Right ventricle myocardium superior (tissue), 1 donor: Measurements from ENCODE around the gene FUT7. TPM values are rescaled to one million over a fixed set of nuclear protein-coding genes. Genes with fewer than 3 reads are reported as not detected.
"Not testable (repeated sequence)": the region's sequence is repeated elsewhere in the genome, so short reads cannot be mapped to it uniquely, and the experiment has no call there.

Experiments used
- ATAC-seq: fragments of 200-7000 bp; cut with Tn5 transposase; one replicate; pipeline ENCODE4 v1.9.1; 2020; ENCODE audit warnings: mild to moderate bottlenecking; ENCODE audit not compliant: poor library complexity
- DNase-seq: peaks from one replicate; pipeline ENCODE4 v3.0.0-alpha.2; 2020
- intact Hi-C: fragments of 100-400 bp; cut with DNase I; formaldehyde crosslinking; loops from one replicate; pipeline ENCODE4 v1.11.2; 2022
- total RNA-seq: library from RNA; stranded (reverse); fragmentation: NEBNext Ultra II Directional; extraction: Animal tissue kit (Norgen Biotek cat#: 25700); gene quantifications from one replicate; pipeline ENCODE4 v1.2.1, GENCODE V29; 2021
- donor health status: DM: no; HTN: yes; CAD: no; lungs with severe emphysema.

The FUT7 gene
- total RNA-seq, 1 donor from 2014 or later: not detected

DNA sequence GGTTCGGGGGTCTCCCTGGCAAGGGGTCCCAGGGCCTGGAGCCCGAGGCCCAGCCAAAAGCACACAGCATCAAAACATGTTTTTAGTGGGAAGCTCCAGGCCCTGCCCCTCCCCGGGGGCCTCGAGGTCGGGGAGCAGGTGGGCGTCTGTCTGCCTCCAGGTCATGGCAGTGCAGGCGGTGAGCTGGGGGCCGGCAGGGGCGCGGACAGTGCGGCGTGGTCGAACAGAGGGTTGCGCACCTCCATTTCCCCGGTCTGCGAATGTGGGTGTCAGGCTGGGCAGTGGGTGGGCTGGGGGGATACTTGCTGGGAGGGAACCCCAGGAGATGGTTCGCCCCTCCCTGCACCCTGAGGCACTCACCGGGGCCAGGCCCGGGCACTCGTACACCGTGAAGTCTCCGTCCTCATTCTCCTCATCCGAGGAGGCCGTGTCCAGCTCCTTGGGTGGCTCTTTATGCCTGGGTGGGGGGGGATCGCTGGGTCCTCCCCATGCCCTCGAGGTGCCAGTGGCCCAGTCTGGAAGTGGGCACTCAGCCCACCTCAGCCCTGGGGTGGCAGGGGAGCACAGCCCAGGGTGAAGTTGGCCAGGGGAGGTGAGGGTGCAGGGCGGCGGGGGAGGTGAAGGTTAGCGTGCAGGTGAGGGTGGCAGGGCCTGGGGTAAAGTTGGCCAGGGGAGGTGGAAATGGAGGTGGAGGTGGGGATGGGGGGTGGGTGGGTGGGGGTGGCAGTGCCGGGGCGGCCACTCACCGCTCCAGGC, 7.9 kb upstream of the FUT7 start:
- intact Hi-C loops: no loop called here
- no peak for DNase-seq
- ATAC-seq: no peak

DNA sequence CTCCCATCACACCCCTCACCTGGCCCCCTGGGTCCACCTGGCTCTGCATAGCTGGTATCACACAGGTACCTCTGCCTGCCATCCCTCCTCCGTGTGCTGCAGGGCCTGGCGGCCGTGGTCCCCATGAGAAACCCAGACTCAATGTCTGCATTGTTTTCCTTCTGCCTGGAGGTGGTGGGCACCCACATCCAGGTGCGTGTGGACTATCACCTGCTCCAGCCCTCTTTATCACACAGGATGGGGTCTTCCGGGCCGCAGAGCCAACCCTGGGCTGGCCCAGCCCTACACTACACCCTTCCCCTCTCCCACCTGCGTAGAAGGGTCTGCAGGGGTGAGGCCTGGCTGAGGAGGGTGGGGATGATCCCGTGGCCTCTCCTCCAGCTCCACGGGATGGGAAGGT, 7.0 kb upstream of the FUT7 start:
- intact Hi-C loops: no loop called here
- DNase-seq (no peak), ATAC-seq (no peak)

DNA sequence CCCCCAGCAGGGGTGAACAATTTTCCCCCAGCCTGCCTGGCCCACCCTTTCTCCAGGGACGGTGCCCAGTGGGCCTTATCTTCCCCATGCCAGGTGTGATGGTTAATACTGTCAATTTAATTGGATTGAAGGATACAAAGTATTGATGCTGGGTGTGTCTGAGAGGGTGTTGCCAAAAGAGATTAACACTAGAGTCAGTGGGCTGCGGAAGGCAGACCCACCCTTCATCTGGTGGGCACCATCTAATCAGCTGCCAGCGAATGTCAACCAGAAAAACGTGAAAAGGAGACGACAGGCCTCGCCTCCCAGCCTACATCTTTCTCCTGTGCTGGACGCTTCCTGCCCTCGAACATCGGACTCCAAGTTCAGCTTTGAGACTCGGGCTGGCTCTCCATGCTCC, 5.6 kb upstream of the FUT7 start:
- ATAC-seq: no peak
- intact Hi-C loops: no loop called here
- no peak for DNase-seq

DNA sequence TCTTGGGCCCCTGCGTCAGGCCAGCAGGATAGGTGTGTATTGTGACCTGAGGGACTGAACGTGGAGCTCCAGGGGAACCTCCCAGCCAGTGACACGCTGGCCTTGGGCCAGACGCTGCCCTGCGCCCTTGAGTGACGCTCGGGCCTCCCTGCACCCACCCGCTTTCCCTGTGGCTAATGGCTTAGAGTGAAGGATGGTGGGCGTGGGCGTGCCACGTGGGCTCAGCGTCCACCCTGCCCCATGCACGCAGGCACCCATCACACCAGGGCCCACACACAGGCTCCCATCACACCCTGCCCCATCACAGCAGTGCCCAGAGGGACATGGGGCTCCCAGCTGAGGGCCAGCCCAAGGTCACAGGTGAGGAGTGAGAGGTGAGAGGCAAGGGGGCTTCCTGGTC, 5.1 kb upstream of the FUT7 start:
- intact Hi-C loops: no loop called here
- ATAC-seq (no peak), DNase-seq (no peak)

DNA sequence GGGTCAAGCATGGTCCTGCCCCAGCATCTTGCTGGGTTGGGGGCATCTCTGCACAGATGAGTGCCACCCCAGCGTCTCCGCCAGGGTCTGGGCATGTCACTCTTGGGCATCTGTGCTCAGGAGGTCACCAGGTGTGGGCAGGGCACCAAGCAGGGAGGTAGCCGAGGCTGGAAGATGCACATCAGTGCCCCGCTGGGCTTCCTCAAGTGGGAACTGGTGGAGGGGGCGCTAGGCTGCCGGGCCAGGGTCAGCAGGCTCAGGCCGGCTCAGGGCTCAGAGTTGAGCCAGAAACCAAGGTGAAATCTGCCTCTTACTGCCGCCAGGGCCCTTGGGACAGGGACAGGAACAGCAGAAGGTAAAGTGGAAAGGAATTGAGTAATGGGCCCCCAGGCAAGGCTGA, 4.0 kb upstream of the FUT7 start:
- DNase-seq (no peak), ATAC-seq (no peak)
- intact Hi-C loops: loop anchor here (1.0 to 2.0 kb wide), 2 partner anchors 89 to 249 kb away; no protein-coding TSS in a partner anchor

DNA sequence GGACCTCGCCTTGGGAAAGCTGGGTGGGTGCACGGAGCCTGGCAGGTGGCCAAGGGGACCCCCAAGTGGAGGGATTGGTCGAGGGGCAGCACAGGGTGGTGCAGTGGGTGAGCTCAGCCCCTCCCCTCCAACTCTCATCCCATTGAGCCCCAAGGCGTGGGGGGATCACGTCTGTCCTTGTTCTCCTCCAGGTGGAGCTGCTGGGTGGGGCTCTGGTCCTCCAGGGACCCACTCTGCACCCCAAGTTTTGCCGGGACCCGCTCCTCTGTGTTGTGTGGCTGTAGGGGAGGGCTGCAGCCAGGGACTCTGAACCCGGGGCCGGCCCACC, 3.6 kb upstream of the FUT7 start:
- ATAC-seq: no peak
- intact Hi-C loops: loop anchor here (1.0 to 2.0 kb wide), 2 partner anchors 89 to 248 kb away; no protein-coding TSS in a partner anchor

DNA sequence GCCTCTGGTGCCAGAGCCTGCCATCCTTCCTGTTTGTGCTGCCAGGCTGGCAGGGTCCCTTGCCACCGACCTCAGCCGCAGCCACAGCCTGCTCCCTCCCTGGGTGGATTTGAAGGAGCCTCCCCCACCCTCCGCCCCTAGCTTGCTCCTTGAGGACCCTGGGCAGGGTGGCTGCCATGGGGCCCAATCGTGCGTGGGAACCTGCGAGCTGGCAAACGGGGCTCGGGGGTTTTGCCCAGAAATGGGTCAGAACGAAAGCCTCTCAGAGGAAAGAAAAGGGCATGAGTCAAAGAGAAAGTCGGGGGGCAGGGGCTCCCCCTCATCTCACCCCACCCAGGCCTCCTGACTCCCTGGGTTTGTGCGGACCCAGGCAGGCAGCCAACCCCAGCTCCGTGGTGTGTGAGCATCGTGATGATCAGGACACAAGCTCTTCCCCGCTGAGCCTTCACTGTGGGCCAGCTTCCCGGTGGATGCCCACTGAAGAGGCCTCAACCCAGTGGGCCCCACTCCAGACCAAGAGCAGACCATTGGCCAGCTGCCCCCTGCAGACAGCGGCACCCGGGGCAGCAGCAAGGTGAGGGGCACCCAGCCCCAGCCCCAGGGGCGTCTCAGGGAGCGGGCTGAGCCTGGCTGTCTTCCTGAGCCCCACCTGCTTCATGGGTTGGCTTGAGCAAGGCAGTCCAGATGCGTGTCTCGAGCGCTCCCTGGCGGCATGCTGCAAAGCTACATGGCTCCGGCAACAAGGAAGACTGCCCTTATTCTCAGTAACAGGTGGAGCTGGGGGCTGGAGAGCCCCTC, 3.0 kb upstream of the FUT7 start:
- peak; percentile 89 for DNase-seq
- intact Hi-C loops: loop anchor here (1.0 to 2.0 kb wide), 2 partner anchors 88 to 248 kb away; no protein-coding TSS in a partner anchor
- ATAC-seq: peak; percentile 84

More for the DNA sequence above, 3.6 kb upstream of the FUT7 start:
- DNase-seq: no peak

DNA sequence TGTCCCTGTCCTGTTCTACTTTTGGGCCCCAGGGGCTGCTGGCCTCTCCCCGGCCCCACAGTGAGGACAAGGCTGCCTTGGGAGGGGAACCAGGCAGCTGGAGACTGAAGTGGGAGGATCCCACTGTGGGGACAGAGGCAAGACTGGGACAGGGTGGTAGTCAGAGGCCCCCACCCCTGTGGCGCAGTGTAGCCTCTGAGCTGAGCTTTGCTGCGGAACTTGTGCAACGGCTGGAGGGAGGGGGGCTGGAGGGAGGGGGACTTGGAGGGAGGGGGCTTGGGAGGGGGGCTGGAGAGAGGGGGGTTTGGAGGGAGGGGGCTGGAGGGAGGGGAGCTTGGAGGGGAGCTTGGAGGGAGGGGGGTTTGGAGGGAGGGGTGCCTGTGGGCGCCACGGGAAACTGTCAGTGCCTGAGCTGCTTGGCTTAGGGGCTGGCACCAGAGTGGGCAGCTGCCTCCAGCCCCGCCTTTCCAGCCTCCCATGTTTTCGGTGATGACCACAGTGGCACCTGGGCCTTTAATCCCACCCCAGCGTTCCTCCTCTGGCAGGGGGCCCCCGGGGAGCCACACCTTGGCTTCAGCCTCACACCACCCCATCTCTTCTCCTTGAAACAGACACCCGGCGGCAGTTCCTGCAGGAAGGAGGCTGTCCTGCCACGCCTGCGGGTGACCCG, 2.3 kb upstream of the FUT7 start:
- ATAC-seq (peak; percentile 16), DNase-seq (peak; percentile 81)
- intact Hi-C loops: loop anchor here (2.0 kb wide), 1 partner anchor 87 kb away; no protein-coding TSS in a partner anchor

DNA sequence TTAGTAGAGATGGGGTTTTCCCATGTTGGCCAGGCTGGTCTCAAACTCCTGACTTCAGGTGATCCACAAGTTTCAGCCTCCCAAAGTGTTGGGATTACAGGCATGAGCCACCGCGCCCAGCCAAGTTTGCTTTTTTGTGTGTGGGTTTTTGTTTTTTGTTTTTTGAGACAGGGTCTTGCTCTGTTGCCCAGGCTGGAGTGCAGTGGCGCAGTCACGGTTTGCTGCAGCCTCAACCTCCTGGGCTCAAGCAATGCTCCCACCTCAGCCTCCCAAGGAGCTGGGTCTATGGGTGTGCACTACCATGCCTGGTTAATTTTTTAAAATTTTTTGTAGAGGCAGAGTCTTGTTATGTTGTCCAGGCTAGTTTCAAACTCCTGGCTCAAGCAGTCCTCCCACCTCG, 1.6 kb upstream of the FUT7 start:
- ATAC-seq, intact Hi-C loops, DNase-seq: not testable (repeated sequence)

DNA sequence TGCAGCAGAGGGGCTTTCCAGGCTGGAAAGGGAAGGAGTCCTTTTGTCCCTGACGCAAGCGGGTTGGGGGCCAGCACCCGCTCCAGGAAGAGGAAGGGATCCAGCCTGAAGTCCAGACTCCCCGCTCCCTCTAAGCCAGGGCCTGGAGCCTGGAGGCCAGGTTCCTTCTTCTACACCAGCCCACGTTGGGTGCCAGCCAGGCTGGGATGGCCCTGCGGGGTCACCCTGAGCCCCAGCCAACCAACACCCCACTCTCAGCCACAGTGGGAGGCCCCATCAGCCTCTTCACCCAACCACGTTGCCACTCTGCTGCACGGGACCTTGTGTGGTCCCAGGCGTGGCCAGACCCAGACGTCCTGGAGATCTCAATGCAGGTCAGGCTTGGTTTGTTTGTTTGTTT, 970 bp upstream of the FUT7 start:
- ATAC-seq: peak; percentile 9
- DNase-seq: peak; percentile 88
- intact Hi-C loops: no loop called here

DNA sequence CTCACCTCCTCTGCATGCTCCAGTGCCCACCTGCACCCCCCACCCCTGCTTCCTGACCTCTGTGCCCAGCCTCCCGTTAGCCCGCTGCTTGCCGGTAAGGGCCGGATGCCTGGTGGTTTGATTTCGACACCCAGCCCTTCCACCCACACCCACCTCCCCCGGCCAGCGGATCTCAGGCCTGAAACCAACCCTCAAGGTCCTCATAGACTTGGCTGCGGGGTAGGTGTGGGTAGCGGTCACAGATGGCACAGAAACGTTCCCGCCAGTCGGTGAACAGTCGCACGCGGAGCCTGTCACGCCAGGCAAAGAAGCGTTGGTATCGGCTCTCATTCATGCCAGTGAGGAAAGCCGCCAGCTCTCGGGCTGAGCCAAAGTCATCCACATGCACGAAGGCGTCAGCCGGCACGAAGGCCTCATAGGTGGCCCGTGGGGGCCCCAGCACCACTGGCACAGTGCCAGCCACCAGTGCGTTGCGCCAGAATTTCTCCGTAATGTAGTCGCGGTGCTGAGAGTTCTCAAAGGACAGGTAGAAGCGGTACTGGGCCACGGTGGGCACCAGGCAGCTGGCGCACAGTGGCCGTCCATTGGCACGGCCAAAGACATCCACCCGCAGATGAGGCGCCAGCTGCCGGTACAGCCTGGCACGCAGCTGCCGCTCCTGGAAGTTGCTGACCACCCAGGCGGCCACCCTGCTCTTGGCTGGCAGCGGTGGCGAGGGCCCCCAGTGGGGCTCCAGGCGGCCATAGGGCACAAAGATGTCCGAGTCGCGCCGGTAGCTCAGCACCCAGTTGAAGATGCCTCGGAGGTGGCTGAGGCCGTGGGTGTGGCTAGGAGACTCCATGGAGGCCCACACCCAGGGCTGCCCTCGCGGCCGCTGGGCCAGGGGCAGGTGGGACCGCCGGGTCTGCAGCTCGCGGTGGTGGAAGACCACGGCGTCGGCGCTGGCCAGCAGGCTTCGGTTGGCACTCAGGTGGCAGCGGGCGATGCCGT, 1.1 kb downstream of the FUT7 start:
- peak; percentile 72 for DNase-seq
- intact Hi-C loops: no loop called here
- ATAC-seq: no peak

DNA sequence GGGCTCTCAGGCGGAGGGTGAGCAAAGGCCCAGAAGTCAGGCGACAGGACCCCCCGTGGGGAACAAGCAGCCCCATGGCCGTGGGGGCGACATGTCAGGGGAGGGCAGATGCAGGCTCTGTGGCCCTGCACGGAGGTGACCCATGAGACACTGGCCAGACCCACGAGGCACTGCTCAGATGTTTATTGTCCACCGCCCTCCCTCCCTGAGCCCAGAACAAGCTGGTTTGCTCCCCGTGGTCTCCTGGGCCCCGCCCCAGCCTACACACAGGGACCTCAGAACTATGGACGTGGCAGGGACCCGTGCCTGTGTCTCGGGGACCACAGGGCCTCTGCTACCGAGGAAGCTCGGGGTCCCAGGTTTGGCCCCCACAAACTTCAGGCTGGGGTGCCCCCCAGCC, 1.9 kb downstream of the FUT7 start:
- ATAC-seq: no peak
- intact Hi-C loops: no loop called here
- no peak for DNase-seq

DNA sequence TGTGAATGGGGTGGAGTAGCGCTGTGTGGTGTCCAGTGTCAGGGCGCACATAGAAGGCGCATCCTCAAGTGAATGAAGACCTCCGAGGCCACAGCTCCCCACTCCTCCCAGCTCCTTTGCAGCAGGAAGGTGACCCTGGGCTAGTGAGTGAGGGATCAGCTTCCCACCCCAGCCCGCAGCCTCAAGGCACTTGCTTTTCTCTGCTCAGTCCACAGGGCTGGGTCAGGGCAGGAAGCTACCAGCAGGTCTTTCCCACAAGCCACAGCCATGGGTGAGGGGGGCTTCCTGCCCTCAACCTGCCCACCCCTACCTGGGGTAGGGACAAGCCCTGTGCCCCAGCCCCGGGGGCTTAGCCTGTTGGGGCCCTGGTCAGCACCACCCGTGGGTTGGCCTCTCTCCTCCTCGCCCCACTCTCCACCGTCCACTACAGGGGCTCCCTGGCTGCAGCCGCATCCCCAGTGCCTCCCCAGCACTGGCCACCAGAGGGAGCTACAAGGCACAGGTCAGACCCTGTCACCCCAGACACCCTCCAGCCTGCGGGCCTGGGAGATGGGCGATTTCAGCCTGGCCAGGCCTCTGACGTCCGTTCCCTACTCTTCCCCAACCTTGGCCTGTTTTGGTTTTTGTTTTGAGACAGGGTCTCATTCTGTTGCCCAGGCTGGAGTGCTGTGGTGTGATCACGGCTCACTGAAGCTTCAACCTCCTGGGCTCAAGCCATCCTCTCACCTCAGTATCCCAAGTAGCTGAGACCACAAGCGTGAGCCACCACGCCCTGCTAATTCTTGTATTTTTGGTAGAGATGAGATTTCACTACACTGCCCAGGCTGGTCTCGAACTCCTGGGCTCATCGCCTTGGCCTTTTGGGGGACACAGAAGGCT, 2.6 kb downstream of the FUT7 start:
- intact Hi-C loops: no loop called here
- ATAC-seq: peak; percentile 80

DNA sequence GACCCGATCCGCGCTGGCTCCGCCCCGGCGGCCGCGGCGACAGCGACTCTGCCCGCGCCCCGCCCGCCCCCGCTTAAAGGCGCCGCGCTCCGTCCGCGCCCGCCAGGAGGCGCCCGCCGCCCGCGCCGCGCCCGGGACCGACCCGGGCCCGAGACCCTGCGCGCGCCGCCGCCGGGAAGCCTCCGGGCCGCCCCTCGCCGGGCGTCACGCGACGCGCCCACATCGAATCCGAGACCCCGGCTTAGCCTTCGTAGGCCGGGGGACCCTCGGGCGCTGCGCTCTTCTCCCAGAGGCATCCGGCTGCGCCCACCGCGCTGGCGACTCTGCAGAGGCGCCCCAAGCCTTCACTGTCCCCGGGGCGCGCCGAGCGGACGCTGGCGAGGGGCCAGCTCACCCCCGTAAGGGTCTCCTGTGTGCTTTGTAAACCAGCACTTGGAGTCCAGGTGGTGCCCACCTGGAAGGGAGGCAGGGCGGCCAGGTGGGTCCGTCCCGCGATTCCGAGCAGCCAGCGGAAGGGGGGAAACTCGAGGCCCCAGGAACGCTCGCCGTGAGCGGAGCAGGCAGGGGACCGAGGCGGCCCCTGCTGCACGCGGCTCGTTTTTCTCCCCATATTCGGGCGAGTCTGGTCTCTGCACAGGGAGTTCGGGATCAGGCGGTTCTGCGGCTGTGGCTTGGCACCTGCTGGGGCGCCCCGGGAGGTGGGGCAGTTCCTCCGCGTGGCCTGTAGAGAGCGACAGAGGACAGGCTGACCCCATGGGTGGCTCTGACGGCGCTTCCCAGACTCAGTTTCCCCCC, 3.4 kb downstream of the FUT7 start:
- ATAC-seq: peak; percentile 67
- peak; percentile 84 for DNase-seq
- intact Hi-C loops: no loop called here

More for the DNA sequence above, 2.6 kb downstream of the FUT7 start:
- peak; percentile 91 for DNase-seq

DNA sequence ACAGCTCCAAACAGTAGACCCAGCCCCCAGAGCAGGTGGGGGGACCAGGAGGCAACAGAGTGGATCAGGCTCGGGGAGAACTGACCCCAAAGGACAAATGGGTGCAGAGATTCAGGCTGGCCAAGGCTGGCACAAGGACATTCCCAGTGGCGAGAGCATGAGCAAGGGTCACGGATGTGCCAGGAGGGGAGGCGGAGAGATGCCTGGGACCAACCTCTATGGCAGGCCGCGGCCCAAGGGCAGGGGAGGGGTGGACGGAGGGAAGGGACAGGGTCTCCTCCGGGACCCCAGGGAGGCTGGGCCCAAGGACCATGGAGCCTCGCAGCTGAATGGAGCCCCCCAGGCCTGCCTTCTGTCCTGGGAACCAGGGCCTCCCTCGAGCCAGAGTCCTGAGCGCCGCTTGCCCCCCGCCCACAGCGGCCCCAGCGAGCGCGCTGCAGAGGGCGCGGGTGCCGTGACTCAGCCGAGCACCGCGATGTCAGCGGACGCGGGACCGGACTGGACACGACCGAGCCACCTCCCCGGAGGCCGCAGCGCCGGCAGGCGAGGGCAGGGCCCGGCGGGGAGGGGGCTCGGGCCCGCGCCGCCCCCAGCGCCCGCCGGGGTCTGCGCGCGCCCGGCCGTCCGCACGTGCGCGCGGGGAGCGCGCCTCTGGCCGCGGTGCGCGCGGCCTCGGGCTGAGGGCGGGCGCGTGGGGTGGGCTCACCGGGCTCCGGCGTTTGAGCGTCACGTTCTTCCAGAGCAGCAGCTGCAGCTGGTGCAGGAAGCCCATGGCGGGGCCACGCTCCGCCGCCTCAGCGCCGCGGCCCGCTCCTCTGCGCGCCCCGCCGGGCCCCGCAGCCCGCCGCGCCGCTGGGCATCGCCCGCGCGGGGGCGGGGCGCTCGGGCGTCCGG, 4.3 kb downstream of the FUT7 start, which contains the start of gene ABCA2:
TSS of gene ABCA2 (minus strand) at position 869 of the 894 bp plus-strand sequence. CDS start at position 772, 97 bp downstream.
- DNase-seq: no peak
- intact Hi-C loops: no loop called here
- ATAC-seq: no peak
